ES-I3 (cell line): ENCODE results near the gene VWA8.

ENCODE experiments used
- H3K36me3 ChIP-seq: 2 replicates; pipeline ENCODE4 v1.6.1; 2013; ENCODE audit warnings: mild to moderate bottlenecking, low read length, control low read depth, moderate library complexity; ENCODE audit not compliant: insufficient read depth
- H3K4me1 ChIP-seq: 2 replicates; pipeline ENCODE4 v1.6.1; 2013; ENCODE audit warnings: mild to moderate bottlenecking, control low read depth, low read length; ENCODE audit not compliant: insufficient read depth
- H3K9ac ChIP-seq: 2 replicates; pipeline ENCODE4 v1.6.1; 2013; ENCODE audit warnings: low read depth, mild to moderate bottlenecking, low read length, moderate library complexity
- H3K9me3 ChIP-seq: 2 replicates; pipeline ENCODE4 v1.6.1; 2013; ENCODE audit warnings: mild to moderate bottlenecking, low read length, moderate library complexity; ENCODE audit not compliant: control insufficient read depth, insufficient read depth

VWA8 gene

DNA sequence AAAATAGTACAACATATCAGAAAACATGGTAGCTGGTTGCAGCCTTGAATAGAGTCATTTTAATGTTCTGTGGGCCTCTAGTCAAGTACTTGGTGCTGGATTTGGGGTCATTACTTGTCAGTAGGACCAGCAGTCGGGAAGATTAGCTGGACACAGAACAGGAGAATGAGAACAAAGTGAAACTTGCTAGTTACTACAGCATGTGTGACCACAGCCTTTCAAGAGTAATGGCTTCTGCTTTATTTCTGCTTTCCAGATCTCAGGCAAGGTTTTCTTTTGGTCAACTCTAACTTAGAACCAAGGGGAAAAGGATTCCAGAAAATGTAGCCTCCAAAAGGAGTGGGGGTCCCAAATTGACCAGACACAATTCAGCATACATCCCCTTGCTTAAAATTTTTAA lies 17.1 kb upstream of the VWA8 start:
- H3K4me1 ChIP-seq: peaks cover 8% of the 10 kb centered on the region; the same call in 1 of the 2 replicates
- H3K9ac ChIP-seq: no peak overlapping the region
- no peaks in the 10 kb centered on the region; the same call in 1 of the 2 replicates for H3K36me3 ChIP-seq
- no peaks in the 10 kb centered on the region; the same call in 1 of the 2 replicates for H3K9me3 ChIP-seq

DNA sequence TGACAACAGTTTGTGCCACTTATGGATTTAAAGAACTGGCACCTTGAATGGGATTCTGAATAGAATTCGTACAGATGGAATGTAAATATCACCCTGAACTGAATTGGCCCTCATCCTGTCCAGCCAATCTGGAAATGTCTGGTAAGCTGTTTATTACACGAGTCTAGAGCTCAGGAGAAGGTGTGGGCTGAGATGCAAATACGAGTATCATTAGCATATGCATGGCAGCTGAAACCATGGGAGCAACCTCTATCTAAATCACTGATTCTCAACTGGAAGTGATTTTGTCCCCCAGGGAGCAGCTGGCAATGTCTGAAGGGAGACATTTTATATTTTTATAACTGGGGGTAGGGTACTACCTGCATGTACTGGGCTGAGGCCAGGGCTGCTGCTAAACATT lies 15.6 kb upstream of the VWA8 start:
- Histone ChIP-seq H3K9me3 (no peaks in the 10 kb centered on the region; the same call in 1 of the 2 replicates), H3K36me3 (no peaks in the 10 kb centered on the region; the same call in 1 of the 2 replicates), H3K4me1 (peaks cover 14% of the 10 kb centered on the region; the same call in 1 of the 2 replicates), H3K9ac (no peak overlapping the region)

DNA sequence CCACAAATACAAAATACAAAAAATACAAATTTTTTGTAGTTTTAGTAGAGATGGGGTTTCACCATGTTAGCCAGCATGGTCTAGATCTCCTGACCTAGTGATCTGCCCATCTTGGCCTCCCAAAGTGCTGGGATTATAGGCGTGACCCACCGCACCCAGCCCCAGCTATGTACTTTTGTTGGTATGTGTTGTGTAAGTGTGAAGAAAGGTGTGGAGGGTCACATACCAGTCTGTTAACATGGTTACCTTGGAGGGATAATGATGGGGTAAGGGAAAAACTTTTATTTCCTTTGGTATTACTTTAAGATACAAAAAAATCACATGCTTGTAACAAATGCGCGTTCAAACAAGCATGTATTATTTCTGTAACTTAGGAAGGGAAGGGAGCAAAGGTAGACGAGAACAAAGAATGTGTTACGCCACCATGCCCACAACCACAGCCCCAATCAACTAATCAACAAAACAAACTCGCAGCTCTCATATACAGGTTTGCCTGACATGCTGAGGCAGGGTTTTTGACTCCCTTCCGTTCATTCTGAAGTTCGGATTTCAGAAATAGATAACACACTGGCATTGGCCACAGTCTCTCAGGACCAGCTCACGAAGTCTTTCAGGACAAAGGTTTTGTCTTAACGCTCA lies 13.5 kb upstream of the VWA8 start:
- Histone ChIP-seq H3K9me3 (no peaks in the 10 kb centered on the region; the same call in 1 of the 2 replicates), H3K9ac (no peak overlapping the region), H3K36me3 (no peaks in the 10 kb centered on the region; the same call in 1 of the 2 replicates), H3K4me1 (peaks cover 14% of the 10 kb centered on the region; the same call in 1 of the 2 replicates)

DNA sequence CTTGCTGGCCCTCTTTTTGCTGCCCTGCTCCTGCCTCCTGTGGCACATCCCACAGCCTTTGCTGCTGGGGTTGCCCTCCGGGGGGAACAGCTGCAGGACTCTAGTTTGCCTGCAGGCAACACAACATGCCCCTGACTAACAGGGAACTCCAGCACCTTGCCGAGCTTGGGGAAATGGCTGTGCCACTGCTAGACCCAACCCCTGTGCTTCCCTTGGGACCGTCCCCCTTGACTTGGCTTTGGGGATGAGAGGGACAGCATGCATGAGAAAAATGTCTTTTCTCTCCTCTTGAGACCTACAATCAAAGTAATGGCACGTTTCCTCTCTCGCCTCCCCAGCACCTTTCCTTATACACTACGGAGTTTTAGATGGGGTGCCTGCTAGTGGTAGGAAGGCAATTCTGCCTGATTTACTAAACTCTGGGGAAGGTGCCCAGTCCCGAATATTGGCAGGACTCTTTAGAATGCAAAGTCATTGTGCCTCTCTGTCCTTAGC lies 12.4 kb upstream of the VWA8 start:
- Histone ChIP-seq H3K9ac (no peak overlapping the region), H3K4me1 (peaks cover 14% of the 10 kb centered on the region; the same call in 1 of the 2 replicates), H3K36me3 (no peaks in the 10 kb centered on the region; the same call in 1 of the 2 replicates), H3K9me3 (no peaks in the 10 kb centered on the region; the same call in 1 of the 2 replicates)

DNA sequence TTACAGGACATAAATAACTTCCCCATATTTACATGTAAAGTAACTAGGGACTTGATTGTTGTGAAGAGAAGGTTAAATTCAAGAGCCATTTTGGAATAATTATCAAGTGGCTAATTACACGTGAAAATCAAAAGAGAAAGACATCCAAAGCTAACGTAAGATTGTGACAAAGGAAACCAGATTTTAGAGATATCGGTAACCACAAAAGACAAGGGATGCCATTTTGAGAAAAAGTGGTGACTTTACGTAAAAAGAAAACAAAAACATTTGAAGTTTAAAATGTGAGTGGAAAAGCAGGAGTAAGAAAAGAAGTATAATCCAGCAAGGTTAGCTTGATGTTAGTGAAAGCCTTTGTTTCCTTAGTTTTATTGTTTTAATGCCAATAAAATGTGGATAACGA lies 10.9 kb upstream of the VWA8 start:
- Histone ChIP-seq H3K4me1 (peaks cover 11% of the 10 kb centered on the region; the same call in 1 of the 2 replicates), H3K36me3 (no peaks in the 10 kb centered on the region), H3K9me3 (no peaks in the 10 kb centered on the region; the same call in 1 of the 2 replicates), H3K9ac (no peak overlapping the region)

DNA sequence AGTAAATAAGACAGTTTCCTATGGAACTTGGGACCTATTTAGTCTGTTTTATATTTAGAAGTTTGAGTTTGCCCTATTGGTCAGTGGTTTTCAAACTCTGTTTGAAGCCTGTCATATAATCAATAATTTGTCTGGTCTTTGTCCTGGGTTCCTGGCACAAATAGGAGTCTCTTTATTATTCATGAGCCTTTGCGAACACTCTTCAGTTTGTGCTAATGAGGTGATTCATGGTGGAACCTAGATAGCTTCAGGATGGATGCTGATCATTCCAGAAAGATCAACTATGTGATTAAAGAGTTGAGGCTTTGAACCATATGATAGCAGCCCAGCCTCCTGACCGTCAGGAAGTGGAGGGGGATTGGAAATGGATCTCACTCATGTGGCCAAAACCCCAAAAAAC lies 10.0 kb upstream of the VWA8 start:
- H3K36me3 ChIP-seq: no peaks in the 10 kb centered on the region
- peaks cover 6% of the 10 kb centered on the region; the same call in 1 of the 2 replicates for H3K4me1 ChIP-seq
- H3K9me3 ChIP-seq: no peaks in the 10 kb centered on the region; the same call in 1 of the 2 replicates
- H3K9ac ChIP-seq: no peak overlapping the region

DNA sequence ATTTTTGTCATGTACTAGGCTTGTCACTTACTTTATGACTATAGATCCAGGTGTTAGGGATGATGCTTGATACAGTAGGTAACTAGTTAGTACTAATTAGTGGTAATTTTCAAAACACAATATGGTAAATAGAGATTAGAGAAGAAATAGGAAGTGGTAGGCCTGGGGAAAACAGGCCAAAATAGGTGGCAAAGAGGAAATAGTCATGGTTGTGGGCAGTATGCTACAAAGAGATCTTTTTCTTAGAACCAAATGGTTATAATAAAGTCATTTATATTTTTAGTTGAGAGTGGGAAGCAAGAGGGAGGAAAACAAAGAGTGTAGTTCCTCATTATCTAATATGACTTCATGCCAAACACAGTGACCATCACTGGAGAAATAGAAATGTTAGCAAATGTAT lies 9.1 kb upstream of the VWA8 start:
- no peaks in the 10 kb centered on the region; the same call in 1 of the 2 replicates for H3K9me3 ChIP-seq
- no peaks in the 10 kb centered on the region for H3K36me3 ChIP-seq
- peaks cover 6% of the 10 kb centered on the region; the same call in 1 of the 2 replicates for H3K4me1 ChIP-seq
- H3K9ac ChIP-seq: no peak overlapping the region

DNA sequence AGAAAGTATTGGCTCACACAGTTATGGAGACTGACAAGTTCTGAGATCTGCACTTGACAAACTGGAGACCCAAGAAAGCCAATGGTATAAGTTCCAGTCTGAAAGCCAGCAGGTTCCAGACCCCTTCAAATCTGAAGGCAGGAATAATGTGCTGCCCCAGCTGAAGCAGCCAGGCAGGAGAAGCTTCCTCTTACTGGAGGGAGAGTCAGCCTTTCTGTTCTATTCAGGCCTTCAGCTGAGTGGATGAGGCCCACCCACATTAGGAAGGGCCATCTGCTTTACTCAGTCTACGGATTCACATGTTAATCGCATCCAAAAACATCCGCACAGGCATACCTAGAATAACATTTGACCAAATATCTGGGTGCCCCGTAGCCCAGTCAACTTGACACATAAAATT lies 8.2 kb upstream of the VWA8 start:
- Histone ChIP-seq H3K9me3 (no peaks in the 10 kb centered on the region), H3K9ac (no peak overlapping the region), H3K4me1 (peaks cover 6% of the 10 kb centered on the region; the same call in 1 of the 2 replicates), H3K36me3 (no peaks in the 10 kb centered on the region)

DNA sequence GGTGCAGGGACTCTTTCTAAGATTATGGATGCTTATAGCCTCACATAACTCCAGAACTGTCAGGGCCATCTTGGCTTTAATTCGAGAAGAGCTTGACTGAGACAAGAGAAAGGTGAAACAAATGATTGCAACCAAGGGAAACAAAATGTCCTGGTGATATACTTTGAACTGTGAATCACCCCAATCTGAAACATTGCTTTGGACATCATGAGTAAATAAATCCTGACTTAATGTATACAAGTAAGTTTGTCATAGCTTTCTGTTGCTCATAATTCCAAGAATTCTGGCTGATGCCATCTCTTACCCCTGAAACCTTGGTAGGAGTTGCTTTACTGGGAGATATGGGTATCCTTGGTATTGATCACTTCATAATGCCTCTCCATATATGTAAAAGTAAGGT lies 5.8 kb upstream of the VWA8 start:
- Histone ChIP-seq H3K36me3 (no peaks in the 10 kb centered on the region), H3K9me3 (no peaks in the 10 kb centered on the region), H3K9ac (no peak overlapping the region), H3K4me1 (peaks cover 7% of the 10 kb centered on the region; the same call in 1 of the 2 replicates)

DNA sequence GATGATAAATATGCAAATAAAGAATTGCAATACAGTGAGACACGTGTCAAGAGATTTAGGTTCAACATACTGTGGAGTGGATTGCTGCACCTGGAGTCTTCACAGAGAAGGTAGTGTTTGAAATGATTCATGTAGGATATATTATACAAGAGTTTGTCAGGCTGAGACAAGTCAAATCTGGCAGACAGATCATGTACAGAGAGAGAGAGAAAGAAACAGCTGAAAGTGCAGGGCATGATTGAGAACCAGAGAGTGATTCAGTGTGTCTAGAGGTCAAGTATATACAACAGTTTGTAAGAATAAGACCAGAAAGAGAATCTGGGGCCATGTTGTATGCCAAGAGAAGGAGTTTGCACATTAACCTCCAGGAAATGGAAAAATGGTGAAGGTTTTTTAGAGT lies 2.1 kb upstream of the VWA8 start:
- H3K36me3 ChIP-seq: no peaks in the 10 kb centered on the region
- peaks cover 6% of the 10 kb centered on the region; the same call in 1 of the 2 replicates for H3K4me1 ChIP-seq
- no peaks in the 10 kb centered on the region for H3K9me3 ChIP-seq
- no peak overlapping the region for H3K9ac ChIP-seq

DNA sequence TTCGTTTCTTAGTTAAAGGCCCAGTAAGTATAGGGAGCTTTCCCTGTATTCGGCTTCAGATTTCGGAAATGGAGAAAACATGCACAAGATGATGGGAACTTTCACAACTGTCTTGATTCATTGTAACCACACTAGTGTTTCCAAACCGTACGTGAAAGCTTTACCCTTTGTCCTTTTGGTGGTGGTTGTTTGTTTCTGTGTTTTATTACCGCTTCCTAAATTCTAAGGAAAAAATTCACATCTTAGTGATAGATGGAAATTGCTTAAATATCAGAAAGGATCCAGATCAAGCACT lies 504 bp upstream of the VWA8 start:
- Histone ChIP-seq H3K9me3 (no peaks in the 10 kb centered on the region), H3K9ac (peak overlapping the region; percentile 99), H3K36me3 (no peaks in the 10 kb centered on the region), H3K4me1 (peaks cover 6% of the 10 kb centered on the region; the same call in 1 of the 2 replicates)

DNA sequence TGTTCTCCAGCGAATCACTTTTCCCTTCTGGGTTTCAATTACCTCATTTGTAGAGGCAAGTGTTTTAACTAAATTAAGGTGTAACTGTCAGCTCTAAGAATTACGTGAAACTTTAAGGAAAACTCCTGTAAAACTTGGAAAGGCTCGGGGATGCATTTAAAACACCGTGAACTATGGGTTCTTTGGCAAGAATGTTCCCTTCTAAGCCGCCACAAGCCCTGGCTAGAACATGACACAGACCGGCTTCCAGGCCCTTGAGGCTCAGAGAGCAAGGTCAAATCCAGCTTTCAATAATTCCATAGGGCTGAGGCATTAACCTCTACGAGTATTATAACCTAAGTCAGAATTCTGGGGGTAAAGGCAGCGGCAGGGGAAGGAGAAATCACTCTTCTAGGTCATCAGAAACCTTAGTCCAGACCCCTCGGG lies 685 bp downstream of the VWA8 start:
- Histone ChIP-seq H3K9ac (peak overlapping the region; percentile 99), H3K4me1 (peaks cover 6% of the 10 kb centered on the region; the same call in 1 of the 2 replicates), H3K36me3 (no peaks in the 10 kb centered on the region), H3K9me3 (no peaks in the 10 kb centered on the region)

DNA sequence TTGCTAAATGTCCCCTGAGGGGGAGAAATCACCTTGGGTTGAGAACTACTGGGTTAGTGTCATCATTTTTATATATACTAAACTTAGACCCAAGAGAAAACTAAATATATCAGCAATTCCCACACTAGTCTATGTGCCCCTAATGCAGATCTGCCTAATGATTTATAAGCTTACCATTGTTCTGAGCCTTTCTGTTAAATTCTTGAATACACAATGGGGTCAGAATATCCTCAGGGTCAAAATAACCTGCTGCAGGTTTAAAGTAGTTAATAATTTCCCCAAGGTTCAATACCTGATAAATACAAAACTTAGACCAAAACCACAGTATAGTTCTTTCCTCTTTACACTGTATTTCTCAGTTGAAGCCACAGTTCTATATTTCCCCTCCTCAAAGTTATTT lies 4.6 kb downstream of the VWA8 start:
- Histone ChIP-seq H3K9me3 (no peaks in the 10 kb centered on the region), H3K9ac (no peak overlapping the region), H3K4me1 (no peaks in the 10 kb centered on the region), H3K36me3 (no peaks in the 10 kb centered on the region)

DNA sequence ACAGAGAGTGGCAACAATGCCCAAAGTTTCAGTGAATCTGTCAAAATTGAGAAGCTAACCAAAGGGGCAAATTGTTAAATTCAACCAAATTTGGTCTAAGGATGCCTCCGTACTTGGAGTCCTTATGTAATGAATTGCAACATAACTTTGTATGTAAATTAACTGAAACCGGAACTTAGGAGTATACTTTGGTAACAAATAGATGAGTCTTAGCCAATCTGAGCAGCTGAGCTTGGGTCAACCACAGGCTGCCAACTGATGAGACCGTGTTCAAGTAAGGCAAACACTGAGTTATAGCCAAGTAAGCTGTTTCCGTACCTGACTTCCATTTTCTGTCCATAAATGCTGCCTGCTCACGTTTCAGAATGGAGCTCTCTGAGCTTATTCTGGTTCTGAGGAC lies 5.3 kb downstream of the VWA8 start:
- H3K9me3 ChIP-seq: no peaks in the 10 kb centered on the region
- H3K4me1 ChIP-seq: no peaks in the 10 kb centered on the region
- no peak overlapping the region for H3K9ac ChIP-seq
- no peaks in the 10 kb centered on the region for H3K36me3 ChIP-seq

DNA sequence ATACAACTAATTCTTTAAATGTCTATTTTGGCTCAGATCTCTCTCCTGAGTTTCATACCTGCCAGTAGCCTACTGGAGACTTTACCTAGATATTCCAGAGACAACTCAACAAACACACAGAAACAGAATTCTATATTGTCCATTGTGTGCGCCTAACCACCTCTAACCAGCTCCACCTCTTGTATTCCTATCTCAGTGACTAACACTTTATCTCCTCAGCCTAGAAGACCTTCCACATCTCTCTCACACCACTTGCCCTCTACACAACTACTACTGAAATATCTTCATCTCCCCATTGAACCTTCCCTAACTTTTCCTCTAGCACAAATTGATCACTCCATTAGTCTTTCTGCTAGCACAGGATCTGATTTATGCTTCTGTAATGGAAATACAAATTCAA lies 6.7 kb downstream of the VWA8 start:
- Histone ChIP-seq H3K9me3 (no peaks in the 10 kb centered on the region), H3K4me1 (no peaks in the 10 kb centered on the region), H3K36me3 (no peaks in the 10 kb centered on the region), H3K9ac (no peak overlapping the region)
